Ishikawa (cell line): ENCODE results near the gene HAUS6.

Experiments
- CEBPB ChIP-seq: IDR thresholded peaks from 2 replicates; pipeline ENCODE4 v1.6.1; 2012
- CREB1 ChIP-seq: IDR thresholded peaks from 2 replicates; pipeline ENCODE4 v1.6.1; 2012; ENCODE audit warnings: low read depth
- EGR1 ChIP-seq: IDR thresholded peaks from 2 replicates; pipeline ENCODE4 v1.6.1; 2012
- EP300 ChIP-seq: IDR thresholded peaks from 2 replicates; pipeline ENCODE4 v1.6.1; 2012; ENCODE audit warnings: borderline replicate concordance
- FOXM1 ChIP-seq: IDR thresholded peaks from 2 replicates; pipeline ENCODE4 v1.6.1; 2012; ENCODE audit warnings: low read depth, borderline replicate concordance
- MAX ChIP-seq: IDR thresholded peaks from 2 replicates; pipeline ENCODE4 v1.6.1; 2012
- NFIC ChIP-seq: IDR thresholded peaks from 2 replicates; pipeline ENCODE4 v1.6.1; 2012
- RAD21 ChIP-seq: IDR thresholded peaks from 2 replicates; pipeline ENCODE4 v1.6.1; 2012; ENCODE audit warnings: low read depth
- REST ChIP-seq: IDR thresholded peaks from 2 replicates; pipeline ENCODE4 v1.6.1; 2012; ENCODE audit warnings: low read depth, mild to moderate bottlenecking
- TAF1 ChIP-seq: IDR thresholded peaks from 2 replicates; pipeline ENCODE4 v1.6.1; 2012; ENCODE audit warnings: low read depth, mild to moderate bottlenecking
- TCF12 ChIP-seq: IDR thresholded peaks from 2 replicates; pipeline ENCODE4 v1.6.1; 2012; ENCODE audit warnings: low read depth
- TEAD4 ChIP-seq: IDR thresholded peaks from 2 replicates; pipeline ENCODE4 v1.6.1; 2012
- USF1 ChIP-seq: IDR thresholded peaks from 2 replicates; pipeline ENCODE4 v1.6.1; 2012
- YY1 ChIP-seq: IDR thresholded peaks from 2 replicates; pipeline ENCODE4 v1.6.1; 2012; ENCODE audit warnings: low read depth
- ZBTB7A ChIP-seq: IDR thresholded peaks from 2 replicates; pipeline ENCODE4 v1.6.1; 2012; ENCODE audit warnings: low read depth

The HAUS6 gene

GRCh38 chr9:19120877-19121276 is 18.2 kb upstream of the HAUS6 start:
- TF ChIP-seq MAX (no peak), TAF1 (no peak), YY1 (no peak), TEAD4 (no peak), TCF12 (no peak), REST (no peak), CREB1 (no peak), EGR1 (no peak), USF1 (no peak), RAD21 (no peak), EP300 (no peak), NFIC (no peak), FOXM1 (no peak), ZBTB7A (no peak), CEBPB (no peak)

- TF ChIP-seq EP300 (no peak), EGR1 (no peak), TAF1 (no peak), RAD21 (no peak), CREB1 (no peak), MAX (no peak), YY1 (no peak), FOXM1 (no peak), ZBTB7A (no peak), TEAD4 (no peak), TCF12 (no peak), CEBPB (no peak)
These were observed 17.2 kb upstream of the HAUS6 start for GRCh38 chr9:19119801-19120440.

GRCh38 chr9:19119246-19119645 is 16.5 kb upstream of the HAUS6 start:
- TF ChIP-seq NFIC (no peak), EP300 (no peak), MAX (no peak), CREB1 (no peak), CEBPB (no peak), TAF1 (no peak), TEAD4 (no peak), FOXM1 (no peak)

GRCh38 chr9:19117039-19117716 is 14.5 kb upstream of the HAUS6 start:
- TF ChIP-seq CEBPB, result no peak
- no peak for TF ChIP-seq CREB1
- no peak for TF ChIP-seq FOXM1
- no peak for TF ChIP-seq EP300
- no peak for TF ChIP-seq TEAD4
- TF ChIP-seq USF1, result no peak
- TF ChIP-seq MAX, result no peak
- no peak for TF ChIP-seq YY1
- no peak for TF ChIP-seq EGR1
- TF ChIP-seq TAF1, result no peak
- no peak for TF ChIP-seq RAD21
- TF ChIP-seq REST, result no peak
- TF ChIP-seq NFIC, result no peak

GRCh38 chr9:19116107-19116790 is 13.5 kb upstream of the HAUS6 start:
- TF ChIP-seq TAF1 (no peak), CEBPB (no peak), YY1 (no peak), RAD21 (no peak), EP300 (no peak), EGR1 (no peak), REST (no peak), USF1 (no peak), FOXM1 (no peak), TCF12 (no peak), CREB1 (no peak), ZBTB7A (no peak), MAX (no peak)
